Lower leg skin (tissue), 3 donors: ENCODE results near the gene CSNK2A3.

Source experiments
- POLR2A ChIP-seq, 2 donors: fragments of 450-650 bp; IDR thresholded peaks; one replicate each; pipeline ENCODE4 v1.6.1; 2016 to 2017; ENCODE audit warnings: antibody characterized with exemption in 2 of 2, mild to moderate bottlenecking in 1 of 2, moderate library complexity in 1 of 2
- TF ChIP-seq, protein P1 (sequence below), 3 donors: fragments of 450-650 bp; IDR thresholded peaks; one replicate each; pipeline ENCODE4 v1.5.1; 2016; ENCODE audit warnings: antibody characterized with exemption in 3 of 3, mild to moderate bottlenecking in 3 of 3, moderate library complexity in 2 of 3

DNA sequence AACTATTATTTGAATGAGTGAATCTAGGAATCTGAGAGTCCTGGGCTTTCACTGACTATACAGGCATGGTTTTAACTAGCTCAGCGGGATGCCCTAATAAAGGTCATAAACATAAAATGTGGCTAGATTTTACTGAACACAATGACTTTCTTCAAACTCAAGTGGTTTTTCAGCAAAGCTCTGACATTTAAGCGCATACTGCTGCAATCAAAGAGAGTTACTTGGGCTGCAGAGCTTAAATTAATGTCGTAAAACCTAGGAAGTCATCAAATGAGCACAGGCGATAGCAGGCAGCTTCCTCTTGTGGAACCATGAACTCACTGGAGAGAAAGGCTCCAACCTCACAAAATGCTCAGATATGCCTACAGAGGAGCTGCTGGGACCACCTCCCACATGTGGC is 6.7 kb downstream of the CSNK2A3 start:
- TF ChIP-seq, protein P1, sequence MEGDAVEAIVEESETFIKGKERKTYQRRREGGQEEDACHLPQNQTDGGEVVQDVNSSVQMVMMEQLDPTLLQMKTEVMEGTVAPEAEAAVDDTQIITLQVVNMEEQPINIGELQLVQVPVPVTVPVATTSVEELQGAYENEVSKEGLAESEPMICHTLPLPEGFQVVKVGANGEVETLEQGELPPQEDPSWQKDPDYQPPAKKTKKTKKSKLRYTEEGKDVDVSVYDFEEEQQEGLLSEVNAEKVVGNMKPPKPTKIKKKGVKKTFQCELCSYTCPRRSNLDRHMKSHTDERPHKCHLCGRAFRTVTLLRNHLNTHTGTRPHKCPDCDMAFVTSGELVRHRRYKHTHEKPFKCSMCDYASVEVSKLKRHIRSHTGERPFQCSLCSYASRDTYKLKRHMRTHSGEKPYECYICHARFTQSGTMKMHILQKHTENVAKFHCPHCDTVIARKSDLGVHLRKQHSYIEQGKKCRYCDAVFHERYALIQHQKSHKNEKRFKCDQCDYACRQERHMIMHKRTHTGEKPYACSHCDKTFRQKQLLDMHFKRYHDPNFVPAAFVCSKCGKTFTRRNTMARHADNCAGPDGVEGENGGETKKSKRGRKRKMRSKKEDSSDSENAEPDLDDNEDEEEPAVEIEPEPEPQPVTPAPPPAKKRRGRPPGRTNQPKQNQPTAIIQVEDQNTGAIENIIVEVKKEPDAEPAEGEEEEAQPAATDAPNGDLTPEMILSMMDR (IDR thresholded peaks at IDR 0.05), result no peak
- no peak for TF ChIP-seq POLR2A (IDR thresholded peaks at IDR 0.05)
